Smooth muscle cell (in vitro differentiated cells): ENCODE measurements around the gene RASA3. TPM values are rescaled to one million over a fixed set of nuclear protein-coding genes. Genes with fewer than 3 reads are reported as not detected.

Experiments used
- DNase-seq: peaks from one replicate; lab custom pipeline; 2025; ENCODE audit not compliant: unreplicated experiment; lab: John Stamatoyannopoulos, UW
- H2AFZ ChIP-seq: fragments of 200-600 bp; sonication (generic); 2 replicates; pipeline ENCODE4 v1.6.0; 2016; ENCODE audit warnings: antibody characterized with exemption, low read depth, mild to moderate bottlenecking
- H3F3A ChIP-seq: fragments of 200-600 bp; sonication (generic); 2 replicates; pipeline ENCODE4 v1.6.0; 2017; ENCODE audit warnings: antibody characterized with exemption, low read depth
- H3K27ac ChIP-seq: fragments of 200-600 bp; sonication (generic); 2 replicates; pipeline ENCODE4 v1.5.1; 2016; ENCODE audit warnings: low read depth, mild to moderate bottlenecking
- H3K27me3 ChIP-seq: fragments of 200-600 bp; sonication (generic); 2 replicates; pipeline ENCODE4 v1.6.1; 2016; ENCODE audit warnings: low read depth, mild to moderate bottlenecking
- H3K36me3 ChIP-seq: fragments of 200-600 bp; sonication (generic); 2 replicates; pipeline ENCODE4 v1.5.1; 2016; ENCODE audit warnings: low read depth
- H3K4me1 ChIP-seq: fragments of 200-600 bp; sonication (generic); 2 replicates; pipeline ENCODE4 v1.5.1; 2016; ENCODE audit warnings: low read depth
- H3K4me2 ChIP-seq: fragments of 200-600 bp; sonication (generic); 2 replicates; pipeline ENCODE4 v1.6.0; 2016; ENCODE audit warnings: mild to moderate bottlenecking
- H3K4me3 ChIP-seq: fragments of 200-600 bp; sonication (generic); 2 replicates; pipeline ENCODE4 v1.5.1; 2016; ENCODE audit warnings: mild to moderate bottlenecking
- H3K79me2 ChIP-seq: fragments of 200-600 bp; sonication (generic); 2 replicates; pipeline ENCODE4 v1.6.0; 2016; ENCODE audit warnings: low read depth, mild to moderate bottlenecking
- H3K9ac ChIP-seq: fragments of 200-600 bp; sonication (generic); 2 replicates; pipeline ENCODE4 v1.6.0; 2016; ENCODE audit warnings: low read depth
- H3K9me3 ChIP-seq: fragments of 200-600 bp; sonication (generic); replicated peaks from 2 replicates; pipeline ENCODE4 v1.5.1; 2016; ENCODE audit warnings: low read depth
- H4K20me1 ChIP-seq: fragments of 200-600 bp; sonication (generic); 2 replicates; pipeline ENCODE4 v1.6.0; 2016; ENCODE audit warnings: low read depth
- WGBS: methylation state at CpG from one replicate; pipeline ENCODE4 v1.1.7; 2016; ENCODE audit warnings: low lambda C conversion rate; 5-methylcytosine and 5-hydroxymethylcytosine counted together
- polyA plus RNA-seq: library from polyadenylated mRNA; unstranded; fragments of >200 nt; fragmentation: Nextera tagmentation; extraction: Ambion mirVana; gene quantifications from 2 replicates; pipeline ENCODE4 v1.2.1, GENCODE V29; 2016
- total RNA-seq: library from RNA; depleted of rRNA; stranded (reverse); fragments of >200 nt; gene quantifications from 2 replicates; pipeline ENCODE4 v1.2.3, GENCODE V29; 2014
- TF ChIP-seq, protein P1 (sequence below): fragments of 200-600 bp; sonication (generic); IDR thresholded peaks from 2 replicates; pipeline ENCODE4 v1.5.1; 2017; ENCODE audit warnings: borderline replicate concordance, mild to moderate bottlenecking, antibody characterized with exemption; ENCODE audit not compliant: insufficient read depth, poor library complexity, severe bottlenecking

Gene RASA3
- total and polyA plus RNA-seq, 2 experiments from 2014 or later: 21.3 to 26.8 TPM

DNA sequence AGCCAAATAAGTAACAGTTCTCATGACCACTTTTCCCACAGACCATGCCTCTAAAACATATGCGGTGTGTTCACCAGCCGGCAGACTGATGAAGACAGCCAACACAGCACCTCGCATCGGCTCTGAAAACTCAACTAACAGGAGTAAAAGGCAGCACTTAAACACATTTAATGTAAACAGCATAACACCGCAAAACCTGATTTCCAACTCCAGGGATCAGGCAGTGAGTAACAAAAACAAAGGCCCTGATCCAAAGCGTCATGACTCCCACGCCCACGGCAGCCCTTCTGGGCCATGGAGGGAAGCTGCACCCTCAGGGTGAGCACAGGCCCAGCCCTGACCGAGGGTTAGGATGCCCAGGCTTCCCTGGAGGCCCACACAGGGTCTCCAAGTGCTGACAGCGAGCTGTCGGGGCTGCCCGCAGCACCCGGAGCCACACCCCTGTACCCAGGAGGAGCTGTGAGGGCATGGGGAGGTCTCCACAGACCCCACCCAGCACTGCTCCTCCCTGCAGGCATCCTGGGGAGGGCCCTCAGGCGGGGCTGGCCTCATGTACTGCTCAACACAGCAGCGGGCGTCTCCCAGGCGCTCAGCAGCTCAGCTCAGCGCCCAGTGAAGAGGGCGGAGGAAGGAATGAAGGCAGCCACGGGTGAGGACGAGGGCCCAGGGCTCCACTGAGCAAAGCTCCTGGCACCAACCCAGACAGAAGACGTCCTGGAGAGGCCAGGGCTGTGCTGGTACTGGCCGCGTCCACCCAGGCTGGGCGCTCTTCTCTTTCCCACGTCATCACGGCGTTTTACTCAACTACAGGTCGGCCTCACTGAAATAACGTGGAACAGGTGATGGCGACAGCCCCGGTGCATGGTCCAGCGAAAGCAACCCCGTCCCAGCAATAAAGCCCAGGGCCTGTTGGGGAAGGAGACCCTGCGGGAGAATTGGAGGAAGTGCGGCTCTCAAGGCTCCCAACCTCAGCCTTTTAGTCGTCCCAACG, 53.7 kb downstream of the RASA3 start:
- TF ChIP-seq, protein P1, sequence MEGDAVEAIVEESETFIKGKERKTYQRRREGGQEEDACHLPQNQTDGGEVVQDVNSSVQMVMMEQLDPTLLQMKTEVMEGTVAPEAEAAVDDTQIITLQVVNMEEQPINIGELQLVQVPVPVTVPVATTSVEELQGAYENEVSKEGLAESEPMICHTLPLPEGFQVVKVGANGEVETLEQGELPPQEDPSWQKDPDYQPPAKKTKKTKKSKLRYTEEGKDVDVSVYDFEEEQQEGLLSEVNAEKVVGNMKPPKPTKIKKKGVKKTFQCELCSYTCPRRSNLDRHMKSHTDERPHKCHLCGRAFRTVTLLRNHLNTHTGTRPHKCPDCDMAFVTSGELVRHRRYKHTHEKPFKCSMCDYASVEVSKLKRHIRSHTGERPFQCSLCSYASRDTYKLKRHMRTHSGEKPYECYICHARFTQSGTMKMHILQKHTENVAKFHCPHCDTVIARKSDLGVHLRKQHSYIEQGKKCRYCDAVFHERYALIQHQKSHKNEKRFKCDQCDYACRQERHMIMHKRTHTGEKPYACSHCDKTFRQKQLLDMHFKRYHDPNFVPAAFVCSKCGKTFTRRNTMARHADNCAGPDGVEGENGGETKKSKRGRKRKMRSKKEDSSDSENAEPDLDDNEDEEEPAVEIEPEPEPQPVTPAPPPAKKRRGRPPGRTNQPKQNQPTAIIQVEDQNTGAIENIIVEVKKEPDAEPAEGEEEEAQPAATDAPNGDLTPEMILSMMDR: no peak
- H3K27ac ChIP-seq: peak overlapping the region; percentile 71

DNA sequence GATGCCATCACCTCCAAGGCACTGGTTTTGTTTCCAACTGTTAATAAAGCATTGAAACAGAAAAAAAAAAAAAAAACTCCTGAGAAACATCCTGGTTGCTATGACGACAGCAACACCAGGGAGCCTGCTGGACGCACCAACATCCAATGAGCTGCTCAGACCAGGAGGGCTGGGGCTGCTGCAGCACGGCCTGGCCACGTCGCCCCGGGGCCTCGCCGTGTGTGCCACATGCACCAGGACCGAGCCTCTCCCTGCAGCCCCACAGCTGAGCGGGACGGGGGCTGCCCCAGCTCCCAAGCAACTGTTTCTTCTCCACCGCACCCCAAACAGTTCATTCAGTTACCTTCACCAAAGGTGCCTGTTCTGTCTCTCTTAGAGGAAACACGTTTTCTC, 54.5 kb downstream of the RASA3 start:
- no peaks in the 10 kb centered on the region for H3K36me3 ChIP-seq
- no peak overlapping the region for H2AFZ ChIP-seq
- peak overlapping the region; percentile 71 for H3K27ac ChIP-seq
- H3K4me1 ChIP-seq: peaks cover 14% of the 10 kb centered on the region
- H3K9ac ChIP-seq: peak overlapping the region; percentile 15
- no peak for DNase-seq
- WGBS: 68% methylated on average over 13 of the region's 13 CpGs
- no peaks in the 10 kb centered on the region for H3K9me3 ChIP-seq
- no peak overlapping the region for H3K4me3 ChIP-seq
- H3K79me2 ChIP-seq: peaks cover 70% of the 10 kb centered on the region
- no peaks in the 10 kb centered on the region for H3K27me3 ChIP-seq
- TF ChIP-seq, protein P1: no peak
- H3K4me2 ChIP-seq: peak overlapping the region; percentile 12
- H3F3A ChIP-seq: no peaks in the 10 kb centered on the region
- H4K20me1 ChIP-seq: peaks cover 94% of the 10 kb centered on the region

More for the DNA sequence above, 53.7 kb downstream of the RASA3 start:
- no peaks in the 10 kb centered on the region for H3F3A ChIP-seq
- DNase-seq: no peak
- peak overlapping the region; percentile 15 for H3K9ac ChIP-seq
- H3K36me3 ChIP-seq: no peaks in the 10 kb centered on the region
- H3K27me3 ChIP-seq: no peaks in the 10 kb centered on the region
- no peak overlapping the region for H3K4me3 ChIP-seq
- peaks cover 67% of the 10 kb centered on the region for H3K79me2 ChIP-seq
- no peaks in the 10 kb centered on the region for H3K9me3 ChIP-seq
- H3K4me2 ChIP-seq: peak overlapping the region; percentile 29
- WGBS: 61% methylated on average over 38 of the region's 38 CpGs
- no peak overlapping the region for H2AFZ ChIP-seq
- peaks cover 15% of the 10 kb centered on the region for H3K4me1 ChIP-seq
- H4K20me1 ChIP-seq: peaks cover 95% of the 10 kb centered on the region

DNA sequence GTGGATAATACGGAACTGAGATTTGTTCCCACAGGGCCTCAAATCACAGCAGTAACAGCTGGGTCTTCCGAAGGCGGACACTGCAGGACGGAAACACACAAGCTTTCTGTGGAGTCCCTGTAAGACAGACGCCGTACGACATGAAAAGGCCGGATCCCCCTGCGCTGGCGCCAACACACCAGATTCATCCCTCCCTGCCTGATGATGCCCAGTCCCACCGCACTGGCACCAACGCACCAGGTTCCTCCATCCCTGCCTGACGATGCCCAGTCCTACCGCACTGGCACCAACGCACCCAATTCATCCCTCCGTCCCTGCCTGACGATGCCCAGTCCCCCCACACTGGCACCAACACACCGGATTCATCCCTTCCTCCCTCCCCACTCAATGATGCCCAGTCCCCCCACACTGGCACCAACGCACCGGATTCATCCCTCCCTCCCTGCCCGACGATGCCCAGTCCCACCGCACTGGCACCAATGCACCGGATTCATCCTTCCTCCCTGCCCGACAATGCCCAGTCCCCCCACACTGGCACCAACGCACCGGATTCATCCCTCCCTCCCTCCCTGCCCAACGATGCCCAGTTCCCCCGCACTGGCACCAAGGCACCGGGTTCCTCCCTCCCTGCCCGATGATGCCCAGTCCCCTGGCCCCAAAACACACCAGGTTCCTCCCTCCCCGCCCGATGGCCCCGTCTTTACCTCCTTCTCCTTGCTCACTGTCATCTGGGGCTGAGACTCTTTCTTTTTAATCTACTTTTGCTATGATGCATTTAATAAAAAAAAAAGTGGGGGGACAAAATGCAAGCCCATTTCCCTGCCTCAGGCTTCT, 55.1 kb downstream of the RASA3 start:
- H4K20me1 ChIP-seq: peaks cover 94% of the 10 kb centered on the region
- WGBS: 86% methylated on average over 22 of the region's 34 CpGs
- peak overlapping the region; percentile 12 for H3K4me2 ChIP-seq

More for the DNA sequence above, 55.1 kb downstream of the RASA3 start:
- Histone ChIP-seq H3K27ac (peak overlapping the region; percentile 71), H3K4me3 (no peak overlapping the region), H3K9me3 (no peaks in the 10 kb centered on the region), H3K9ac (peak overlapping the region; percentile 15), H3K36me3 (no peaks in the 10 kb centered on the region), H3K4me1 (peaks cover 10% of the 10 kb centered on the region), H3K79me2 (peaks cover 70% of the 10 kb centered on the region), H3F3A (no peaks in the 10 kb centered on the region), H3K27me3 (no peaks in the 10 kb centered on the region), H2AFZ (no peak overlapping the region)
- no peak for DNase-seq
- TF ChIP-seq, protein P1: no peak
